Activated CD8-positive, alpha-beta memory T cell treated with anti-CD3 and anti-CD28 coated beads, Interleukin-2, amount 50 U/mL, for 24 hours (primary cell): ENCODE measurements around the gene CFAP90.

Experiments
- DNase-seq: peaks from one replicate; pipeline ENCODE4 v3.0.0-alpha.2; 2020; ENCODE audit errors: extremely low read depth

The CFAP90 gene

GRCh38 chr5:7868427-7868772 lies 17.5 kb upstream of the CFAP90 start:
- no peak for DNase-seq

- DNase-seq = no peak
Measured at GRCh38 chr5:7867260-7867659, 16.3 kb upstream of the CFAP90 start.

- no peak for DNase-seq
Measured at GRCh38 chr5:7866196-7866595, 15.3 kb upstream of the CFAP90 start.

GRCh38 chr5:7857926-7858632 lies 7.1 kb upstream of the CFAP90 start:
- no peak for DNase-seq

- no peak for DNase-seq
Measured at GRCh38 chr5:7857361-7857760, 6.4 kb upstream of the CFAP90 start.

GRCh38 chr5:7856855-7857254 lies 5.9 kb upstream of the CFAP90 start:
- no peak for DNase-seq

- DNase-seq = no peak
Measured at GRCh38 chr5:7855611-7856010, 4.7 kb upstream of the CFAP90 start.

GRCh38 chr5:7852988-7853387 lies 2.1 kb upstream of the CFAP90 start:
- DNase-seq = no peak

- DNase-seq = no peak
Measured at GRCh38 chr5:7852542-7852941, 1.6 kb upstream of the CFAP90 start.

GRCh38 chr5:7851617-7852289 lies 820 bp upstream of the CFAP90 start:
- no peak for DNase-seq

- no peak for DNase-seq
Measured at GRCh38 chr5:7851240-7851592, 283 bp upstream of the CFAP90 start.

GRCh38 chr5:7849681-7850394 lies 1.1 kb downstream of the CFAP90 start:
- no peak for DNase-seq

- no peak for DNase-seq
Measured at GRCh38 chr5:7848296-7848695, 2.6 kb downstream of the CFAP90 start.

- DNase-seq = no peak
Measured at GRCh38 chr5:7846327-7846726, 4.6 kb downstream of the CFAP90 start.

GRCh38 chr5:7845557-7845956 lies 5.4 kb downstream of the CFAP90 start:
- no peak for DNase-seq

GRCh38 chr5:7844901-7845300 lies 6.0 kb downstream of the CFAP90 start:
- no peak for DNase-seq

GRCh38 chr5:7842531-7842930 lies 8.4 kb downstream of the CFAP90 start:
- DNase-seq = no peak

- DNase-seq = no peak
Measured at GRCh38 chr5:7837403-7837802, 13.5 kb downstream of the CFAP90 start.

- DNase-seq = no peak
Measured at GRCh38 chr5:7834982-7835381, 16.0 kb downstream of the CFAP90 start.

GRCh38 chr5:7828269-7828668 lies 22.7 kb downstream of the CFAP90 start:
- DNase-seq = no peak

GRCh38 chr5:7827610-7828009 lies 23.3 kb downstream of the CFAP90 start:
- no peak for DNase-seq

GRCh38 chr5:7825630-7826029 lies 25.3 kb downstream of the CFAP90 start:
- no peak for DNase-seq

- DNase-seq = no peak
Measured at GRCh38 chr5:7824995-7825394, 25.9 kb downstream of the CFAP90 start.
